B cell (primary cell): ENCODE measurements around the gene SIRPB1. TPM values are rescaled to one million over a fixed set of nuclear protein-coding genes. Genes with fewer than 3 reads are reported as not detected.
"Not testable (repeated sequence)": the region's sequence is repeated elsewhere in the genome, so short reads cannot be mapped to it uniquely, and the experiment has no call there.

Experiments
- ATAC-seq: fragments of 200-7000 bp; cut with Tn5 transposase; one replicate; pipeline ENCODE4 v1.10.0; 2021; ENCODE audit warnings: low read depth, mild to moderate bottlenecking, moderate number of reproducible peaks, moderate library complexity
- CTCF ChIA-PET: fragments of 350-600 bp; sonication (Branson Sonifier 250); formaldehyde crosslinking; loops from one replicate; lab custom pipeline; 2021; ENCODE audit warnings: antibody characterized with exemption, inconsistent platforms; lab: Charles Lee
- POLR2A ChIA-PET: fragments of 350-600 bp; sonication (Branson Sonifier 250); formaldehyde crosslinking; loops from one replicate; lab custom pipeline; 2021; ENCODE audit warnings: antibody characterized with exemption; lab: Charles Lee
- DNase-seq: peaks from one replicate; pipeline ENCODE4 v3.0.0; 2013
- H2AFZ ChIP-seq: 2 replicates; pipeline ENCODE4 v1.6.1; 2012; ENCODE audit warnings: mild to moderate bottlenecking, low read depth, low read length; ENCODE audit not compliant: insufficient read depth, poor library complexity, severe bottlenecking
- H3K27ac ChIP-seq, 2 donors: 1 replicate in 1 of 2; 2 replicates in 1 of 2; pipeline ENCODE4 v1.5.1; 2012 to 2013; ENCODE audit warnings: low read length in 2 of 2, mild to moderate bottlenecking in 2 of 2, moderate library complexity in 1 of 2
- H3K27me3 ChIP-seq, 4 experiments: fragments of 200-600 bp in 1 of 4; sonication (generic) in 1 of 4; replicated peaks in 1 of 4; 1 replicate in 2 of 4; 2 replicates in 2 of 4; pipeline versions ENCODE4 v1.6.1 to v1.7.0; 2013 to 2016; ENCODE audit warnings: low read length in 3 of 4, mild to moderate bottlenecking in 2 of 4, mixed read lengths in 1 of 4, moderate library complexity in 1 of 4; ENCODE audit not compliant: insufficient read depth in 4 of 4, control insufficient read depth in 3 of 4; ENCODE audit errors: control extremely low read depth in 1 of 4
- H3K36me3 ChIP-seq, 2 experiments: replicated peaks in 1 of 2; 1 replicate in 1 of 2; 2 replicates in 1 of 2; pipeline versions ENCODE4 v1.6.1 to v1.7.1; 2013; ENCODE audit warnings: low read length in 1 of 2; ENCODE audit not compliant: insufficient read depth in 2 of 2, control insufficient read depth in 1 of 2; ENCODE audit errors: control extremely low read depth in 1 of 2, extremely low read depth in 1 of 2
- H3K4me1 ChIP-seq, 2 donors: fragments of 200-600 bp in 1 of 2; sonication (generic) in 1 of 2; 1 replicate in 1 of 2; 2 replicates in 1 of 2; pipeline versions ENCODE4 v1.5.1 to v1.6.1; 2013 to 2017; ENCODE audit warnings: low read length in 2 of 2; ENCODE audit not compliant: control insufficient read depth in 2 of 2, insufficient read depth in 2 of 2
- H3K4me2 ChIP-seq: replicated peaks from 2 replicates; pipeline ENCODE3; 2012; ENCODE audit warnings: mild to moderate bottlenecking, low read depth, low read length; ENCODE audit not compliant: poor library complexity, severe bottlenecking
- H3K4me3 ChIP-seq, 5 experiments: fragments of 200-600 bp in 1 of 5; sonication (generic) in 1 of 5; 1 replicate in 3 of 5; 2 replicates in 2 of 5; pipeline versions ENCODE4 v1.5.1 to v1.7.0; 2011 to 2016; ENCODE audit warnings: low read length in 4 of 5, mild to moderate bottlenecking in 4 of 5, low read depth in 2 of 5, control low read depth in 1 of 5, moderate library complexity in 1 of 5; ENCODE audit not compliant: insufficient read depth in 1 of 5; ENCODE audit errors: control extremely low read depth in 1 of 5, extremely low read depth in 1 of 5
- H3K79me2 ChIP-seq: fragments of 200-600 bp; sonication (generic); one replicate; pipeline ENCODE4 v1.6.0; 2016; ENCODE audit warnings: low read length; ENCODE audit not compliant: control insufficient read depth, insufficient read depth
- H3K9ac ChIP-seq: fragments of 200-600 bp; sonication (generic); 2 replicates; pipeline ENCODE4 v1.6.1; 2017; ENCODE audit warnings: mild to moderate bottlenecking, low read length, moderate library complexity
- H3K9me3 ChIP-seq, 3 donors: one replicate each; pipeline versions ENCODE4 v1.6.1 to v1.7.1; 2013; ENCODE audit warnings: low read length in 2 of 3; ENCODE audit not compliant: control insufficient read depth in 2 of 3, insufficient read depth in 1 of 3; ENCODE audit errors: control extremely low read depth in 1 of 3
- H4K20me1 ChIP-seq: 2 replicates; pipeline ENCODE4 v1.6.0; 2012; ENCODE audit warnings: mild to moderate bottlenecking, low read length; ENCODE audit not compliant: insufficient read depth, control insufficient read depth, poor library complexity, severe bottlenecking
- H3K27ac Mint-ChIP-seq: one replicate; pipeline ENCODE4 v1.8.0; 2021; ENCODE audit warnings: mixed read lengths
- H3K27me3 Mint-ChIP-seq: one replicate; pipeline ENCODE4 v1.8.0; 2021; ENCODE audit warnings: mixed read lengths
- H3K4me1 Mint-ChIP-seq: one replicate; pipeline ENCODE4 v1.8.0; 2021; ENCODE audit warnings: mixed read lengths
- H3K4me3 Mint-ChIP-seq: one replicate; pipeline ENCODE4 v1.8.0; 2021; ENCODE audit warnings: mixed read lengths
- H3K9me3 Mint-ChIP-seq: one replicate; pipeline ENCODE4 v1.8.0; 2022; ENCODE audit warnings: mixed read lengths; ENCODE audit not compliant: insufficient read depth
- CTCF ChIP-seq: fragments of 200-600 bp; IDR thresholded peaks from one replicate; pipeline ENCODE4 v1.8.0; 2022; ENCODE audit warnings: antibody characterized with exemption, mild to moderate bottlenecking
- EZH2 ChIP-seq: IDR thresholded peaks from 2 replicates; pipeline ENCODE4 v1.6.1; 2012; ENCODE audit warnings: borderline replicate concordance, low read depth, mild to moderate bottlenecking, moderate library complexity, low read length; ENCODE audit not compliant: insufficient read depth, poor library complexity, severe bottlenecking
- WGBS: methylation state at CpG from one replicate; pipeline ENCODE4 v1.1.5; 2013; ENCODE audit warnings: missing lambda C conversion rate; ENCODE audit not compliant: insufficient coverage; 5-methylcytosine and 5-hydroxymethylcytosine counted together
- intact Hi-C: fragments of 100-400 bp; cut with micrococcal nuclease; formaldehyde crosslinking; loops from one replicate; pipeline ENCODE4 v1.10.0; 2022
- polyA plus RNA-seq: library from polyadenylated mRNA; depleted of rRNA; stranded (reverse); fragments of >200 nt; gene quantifications from 2 replicates; pipeline ENCODE4 v1.2.3, GENCODE V29; 2012
- total RNA-seq, 2 donors: library from RNA; stranded (reverse); fragments of 120-200 nt in 1 of 2; gene quantifications; 1 replicate in 1 of 2; 2 replicates in 1 of 2; pipeline versions ENCODE4 v1.2.3 to v1.2.4, GENCODE V29; 2013 to 2022

Gene SIRPB1
- total and polyA plus RNA-seq, 2 donors (not counting 1 experiment from before 2014, with no cell fraction given), result 1.3 to 1.7 TPM

- H3K79me2 ChIP-seq, result no peaks in the 10 kb centered on the region
- CTCF ChIA-PET, result no interaction called here
- H3K9me3 ChIP-seq, result no peaks in the 10 kb centered on the region
- no peak for TF ChIP-seq CTCF
- TF ChIP-seq EZH2, result no peak
- H4K20me1 ChIP-seq, result no peaks in the 10 kb centered on the region
- Mint-ChIP-seq H3K9me3 (no peaks in the 10 kb centered on the region), H3K27ac (no peak overlapping the region), H3K4me1 (no peaks in the 10 kb centered on the region), H3K27me3 (no peaks in the 10 kb centered on the region), H3K4me3 (no peak overlapping the region)
- H3K4me1 ChIP-seq, result no peaks in the 10 kb centered on the region
- no peak overlapping the region for H3K4me3 ChIP-seq
- no peak for ATAC-seq
- 97% methylated on average over 4 of the region's 4 CpGs for WGBS
- no peak overlapping the region for H2AFZ ChIP-seq
- DNase-seq, result no peak
- H3K4me2 ChIP-seq, result no peak overlapping the region
- POLR2A ChIA-PET, result interaction anchor here (0.7 kb wide), 1 partner anchor 40 kb away, joined by 4 read pairs; no protein-coding TSS in a partner anchor
- no peak overlapping the region for H3K27ac ChIP-seq
- intact Hi-C loops, result loop anchor here (2.0 kb wide), 1 partner anchor 37 kb away; no protein-coding TSS in a partner anchor
- H3K36me3 ChIP-seq, result no peaks in the 10 kb centered on the region
- no peak overlapping the region for H3K9ac ChIP-seq
- H3K27me3 ChIP-seq, result no peaks in the 10 kb centered on the region
Observed at GRCh38 chr20:1577906-1578305, 41.9 kb downstream of the SIRPB1 start.

- H3K9me3 ChIP-seq, H2AFZ ChIP-seq, H3K4me3 ChIP-seq, DNase-seq, H3K27me3 Mint-ChIP-seq, H3K4me2 ChIP-seq, H3K4me3 Mint-ChIP-seq, H3K4me1 ChIP-seq, intact Hi-C loops, H4K20me1 ChIP-seq, CTCF ChIA-PET, ATAC-seq, H3K27me3 ChIP-seq, H3K4me1 Mint-ChIP-seq, H3K79me2 ChIP-seq, H3K27ac Mint-ChIP-seq, H3K9me3 Mint-ChIP-seq, H3K9ac ChIP-seq, H3K27ac ChIP-seq, H3K36me3 ChIP-seq: not testable (repeated sequence)
- POLR2A ChIA-PET, result interaction anchor here (0.7 kb wide), 1 partner anchor 40 kb away, joined by 4 read pairs; no protein-coding TSS in a partner anchor
- 0% methylated on average over 1 of the region's 2 CpGs for WGBS
Observed at GRCh38 chr20:1577313-1577712, 42.5 kb downstream of the SIRPB1 start.
